Measurements from ENCODE around the gene RAPGEF1. TPM values are rescaled to one million over a fixed set of nuclear protein-coding genes. Genes with fewer than 3 reads are reported as not detected.
"Not testable (repeated sequence)": the region's sequence is repeated elsewhere in the genome, so short reads cannot be mapped to it uniquely, and the experiment has no call there.

The RAPGEF1 gene
- polyA plus RNA-seq, 3 donors: 37.4 to 41.3 (median 38.2) TPM

DNA sequence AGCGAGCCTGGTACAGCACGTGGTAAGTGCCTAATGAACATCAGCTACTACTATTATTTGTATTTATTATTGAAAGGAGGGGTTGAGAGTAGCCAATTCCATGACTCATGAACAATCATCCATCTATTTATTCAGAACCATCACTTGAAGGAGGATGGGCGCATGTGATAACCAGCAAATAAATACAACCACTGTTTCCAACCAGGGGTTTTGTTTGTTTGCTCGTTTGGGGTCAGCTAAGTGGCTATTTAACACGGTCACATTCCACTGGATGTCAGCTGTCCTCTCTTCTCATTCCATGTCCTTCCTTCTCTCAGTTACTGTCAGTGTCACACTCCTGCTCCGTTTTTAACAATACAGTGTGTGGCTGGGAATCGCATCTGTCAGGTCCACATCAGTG lies 8.6 kb downstream of the RAPGEF1 start:
- DNase-seq (ENCODE audit: low read depth in 3 of 3, low spot score in 2 of 3): no peak

DNA sequence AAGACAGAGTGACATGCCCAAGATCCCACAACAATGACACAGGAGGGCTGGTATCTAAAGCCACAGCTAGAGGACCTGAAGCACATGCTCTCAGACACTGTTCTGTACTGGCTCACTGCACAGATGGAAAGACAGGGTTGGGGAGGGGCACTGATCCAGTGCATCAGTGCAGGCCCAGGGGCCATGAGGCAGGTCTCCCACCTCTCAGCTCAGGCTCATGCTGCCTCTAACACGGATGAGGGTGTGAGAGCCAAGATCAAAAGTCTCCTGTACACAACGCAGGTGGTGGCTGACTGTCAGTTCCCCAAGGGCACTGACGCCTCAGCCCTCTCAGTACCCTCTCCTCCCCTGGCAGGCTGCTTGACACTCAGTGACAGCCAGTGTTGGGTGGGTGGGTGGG lies 10.9 kb downstream of the RAPGEF1 start:
- DNase-seq (ENCODE audit: low read depth in 3 of 3, low spot score in 2 of 3): no peak

DNA sequence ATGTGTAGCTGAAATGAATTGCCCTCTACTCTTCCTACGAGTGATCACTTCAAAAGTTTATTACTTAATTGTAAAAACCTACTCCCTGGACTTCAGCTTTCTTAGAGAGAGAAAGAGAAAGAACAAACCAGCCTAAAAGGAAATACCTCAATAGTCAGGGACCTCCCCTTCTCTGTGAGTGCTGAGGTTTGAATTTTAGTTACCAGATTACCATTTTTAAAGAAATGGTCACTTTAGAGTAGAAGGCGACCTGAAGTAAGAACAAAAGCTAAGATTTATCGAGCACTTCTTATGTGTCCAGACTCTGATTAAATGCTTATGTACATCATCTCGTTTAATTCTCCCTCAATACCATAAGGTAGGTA lies 11.3 kb downstream of the RAPGEF1 start:
- no peak for DNase-seq (ENCODE audit: low read depth in 3 of 3, low spot score in 2 of 3)

DNA sequence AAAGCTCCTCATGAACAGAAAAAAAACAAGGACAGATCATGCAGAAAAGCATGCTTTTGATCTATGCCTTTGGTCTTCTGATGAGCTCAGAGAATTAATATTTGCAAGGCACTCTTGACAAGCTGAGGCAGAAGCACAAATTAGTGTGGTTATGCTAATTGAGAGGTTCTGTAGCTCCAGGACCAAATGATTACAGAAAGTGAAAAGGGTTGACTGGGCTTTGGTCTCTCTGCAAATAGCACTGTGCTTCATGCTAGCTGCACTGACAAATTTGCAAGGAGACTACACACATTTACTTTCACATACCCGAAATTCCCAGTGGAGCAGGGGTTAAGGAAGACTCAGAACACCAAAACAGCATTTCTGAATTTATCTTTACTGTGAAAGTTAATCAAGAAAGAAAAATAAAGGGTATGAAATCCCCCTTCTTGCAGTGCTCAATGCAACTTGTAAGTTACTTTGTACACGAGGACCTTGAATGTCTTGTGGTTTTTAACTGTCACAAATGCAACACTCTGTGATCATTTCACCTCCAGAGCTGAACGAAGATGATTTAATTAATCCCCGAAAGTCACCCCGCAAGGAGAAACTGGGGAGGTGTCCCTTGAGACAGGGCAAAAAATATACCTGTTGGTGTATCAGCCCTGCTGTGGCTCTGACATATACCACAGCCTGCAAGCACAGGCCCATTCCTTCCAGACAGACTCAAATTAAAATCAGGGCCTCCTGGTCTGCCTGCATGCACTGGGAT lies 11.9 kb downstream of the RAPGEF1 start:
- DNase-seq (ENCODE audit: low read depth in 3 of 3, low spot score in 2 of 3): no peak

DNA sequence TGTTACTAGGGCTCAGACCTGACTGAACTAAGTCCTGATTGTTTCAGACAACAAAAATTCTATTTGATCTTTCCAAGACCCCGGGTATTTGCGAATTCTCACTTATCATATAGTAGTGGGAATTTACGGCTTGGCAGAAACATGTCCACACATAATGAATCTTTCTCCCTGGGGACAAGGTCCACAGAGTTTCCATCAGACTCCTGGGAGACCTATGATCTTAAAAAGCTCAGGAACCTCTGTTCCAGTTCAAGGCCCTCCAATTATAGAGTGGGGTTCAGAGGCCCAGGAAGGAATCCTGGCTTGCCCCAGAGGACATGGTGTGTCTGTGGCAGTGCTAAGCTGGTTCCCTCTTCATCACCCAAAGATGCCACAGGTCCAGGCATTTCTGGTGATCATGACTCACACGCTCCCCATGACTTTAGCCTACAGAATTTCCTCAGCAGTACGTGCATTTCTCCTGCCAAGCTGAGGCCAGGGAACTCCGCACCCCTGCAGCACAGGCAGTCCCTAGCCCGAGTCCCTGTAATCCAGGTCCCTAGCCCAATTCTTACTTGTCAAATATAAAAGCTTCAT lies 12.6 kb downstream of the RAPGEF1 start:
- DNase-seq (ENCODE audit: low read depth in 3 of 3, low spot score in 2 of 3): no peak

- no peak for DNase-seq (ENCODE audit: low read depth in 3 of 3, low spot score in 2 of 3)
Observed at GRCh38 chr9:131724683-131725082, 15.2 kb downstream of the RAPGEF1 start.

- DNase-seq (ENCODE audit: low read depth in 3 of 3, low spot score in 2 of 3): no peak
Observed at GRCh38 chr9:131723632-131724031, 16.2 kb downstream of the RAPGEF1 start.

DNA sequence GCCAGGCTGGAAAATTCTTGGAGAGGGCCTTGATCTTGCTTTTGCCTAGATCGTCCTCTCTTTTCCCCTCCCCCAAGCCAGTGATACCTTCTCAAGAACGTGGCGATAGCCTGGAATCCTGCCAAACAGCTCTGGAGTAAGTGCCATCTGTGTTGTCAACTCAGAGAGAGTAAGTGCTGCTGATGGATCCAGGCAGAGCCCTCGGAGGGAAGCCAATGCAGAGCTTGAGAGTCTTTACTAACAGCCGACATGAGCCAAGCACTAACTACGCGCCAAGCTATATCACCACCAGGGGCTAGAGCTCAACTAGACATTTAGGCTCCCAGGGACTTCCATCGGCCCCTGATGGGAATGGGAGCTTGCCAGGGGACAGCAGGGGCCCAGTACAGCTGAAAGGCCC lies 17.6 kb downstream of the RAPGEF1 start:
- DNase-seq (ENCODE audit: low read depth in 3 of 3, low spot score in 2 of 3): no peak

- DNase-seq (ENCODE audit: low read depth in 3 of 3, low spot score in 2 of 3): no peak
Observed at GRCh38 chr9:131721076-131721475, 18.8 kb downstream of the RAPGEF1 start.

- no peak for DNase-seq (ENCODE audit: low read depth in 3 of 3, low spot score in 2 of 3)
Observed at GRCh38 chr9:131720330-131720729, 19.5 kb downstream of the RAPGEF1 start.

DNA sequence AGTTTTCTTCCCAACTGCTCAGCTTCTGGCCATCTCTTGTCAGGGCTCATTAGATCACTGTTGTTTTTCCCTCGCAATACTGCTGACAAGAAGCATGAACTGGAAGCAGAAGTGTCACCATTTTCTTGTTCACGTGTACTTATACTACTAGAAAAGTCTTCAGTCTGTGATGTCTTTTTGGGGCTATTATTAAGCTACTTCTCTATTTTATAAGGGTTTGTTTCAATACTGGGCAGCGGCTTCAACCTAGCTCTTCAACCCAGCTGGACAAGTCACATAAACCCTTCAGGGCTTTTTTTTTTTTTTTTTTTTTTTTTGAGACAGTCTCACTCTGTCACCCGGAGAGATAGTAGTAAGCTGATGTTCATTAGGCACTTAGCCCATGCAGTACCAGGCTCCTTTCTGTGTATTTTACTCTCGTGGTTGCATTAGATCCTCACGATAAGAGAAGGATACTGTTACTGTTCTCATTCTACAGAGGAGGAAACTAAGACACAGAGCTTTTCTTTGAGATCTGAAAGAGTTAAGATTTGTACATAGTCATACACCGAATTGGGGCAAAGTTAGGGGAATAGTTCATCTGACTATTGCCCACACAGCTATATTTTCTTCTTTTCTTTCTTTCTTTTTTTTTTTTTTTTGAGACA lies 20.5 kb downstream of the RAPGEF1 start:
- DNase-seq (ENCODE audit: low read depth in 3 of 3, low spot score in 2 of 3): no peak

DNA sequence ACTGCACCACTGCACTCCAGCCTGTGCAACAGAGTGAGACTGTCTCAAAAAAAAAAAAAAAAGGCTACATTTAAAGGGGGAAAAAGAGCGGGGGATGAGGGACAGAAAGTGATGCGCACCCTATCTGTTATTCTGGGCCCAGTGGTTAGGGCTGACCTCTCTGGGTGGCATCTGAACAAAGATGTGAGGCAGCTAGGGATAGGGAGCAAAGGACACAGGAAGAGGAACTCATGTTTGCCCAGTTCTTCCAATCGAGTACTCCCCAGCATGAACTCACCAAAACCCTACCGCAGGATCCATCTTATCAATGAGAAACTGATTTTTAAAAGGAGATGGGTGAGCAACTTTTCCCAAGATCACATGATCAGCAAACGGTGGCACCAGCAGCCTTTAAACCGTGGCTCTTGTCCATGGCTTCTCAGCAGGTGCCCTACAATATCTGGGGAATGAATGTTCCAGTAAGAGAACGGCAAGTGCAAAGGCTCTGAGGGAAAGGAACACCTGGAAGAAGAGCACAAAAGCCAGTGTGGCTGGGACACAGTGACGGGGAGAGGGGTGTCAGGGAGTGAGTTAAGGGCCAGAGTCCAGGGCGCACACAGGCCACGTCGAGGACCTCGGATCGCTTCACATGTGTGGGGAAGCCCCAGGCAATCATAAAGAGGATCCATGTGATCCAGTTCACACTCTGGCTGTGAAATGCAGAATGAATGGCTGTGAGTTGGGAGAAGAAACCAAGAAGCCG lies 22.0 kb downstream of the RAPGEF1 start:
- DNase-seq (ENCODE audit: low read depth in 3 of 3, low spot score in 2 of 3): no peak

GRCh38 chr9:131715906-131716305 lies 24.0 kb downstream of the RAPGEF1 start:
- no peak for DNase-seq (ENCODE audit: low read depth in 3 of 3, low spot score in 2 of 3)

- no peak for DNase-seq (ENCODE audit: low read depth in 3 of 3, low spot score in 2 of 3)
Observed at GRCh38 chr9:131714821-131715220, 25.1 kb downstream of the RAPGEF1 start.

DNA sequence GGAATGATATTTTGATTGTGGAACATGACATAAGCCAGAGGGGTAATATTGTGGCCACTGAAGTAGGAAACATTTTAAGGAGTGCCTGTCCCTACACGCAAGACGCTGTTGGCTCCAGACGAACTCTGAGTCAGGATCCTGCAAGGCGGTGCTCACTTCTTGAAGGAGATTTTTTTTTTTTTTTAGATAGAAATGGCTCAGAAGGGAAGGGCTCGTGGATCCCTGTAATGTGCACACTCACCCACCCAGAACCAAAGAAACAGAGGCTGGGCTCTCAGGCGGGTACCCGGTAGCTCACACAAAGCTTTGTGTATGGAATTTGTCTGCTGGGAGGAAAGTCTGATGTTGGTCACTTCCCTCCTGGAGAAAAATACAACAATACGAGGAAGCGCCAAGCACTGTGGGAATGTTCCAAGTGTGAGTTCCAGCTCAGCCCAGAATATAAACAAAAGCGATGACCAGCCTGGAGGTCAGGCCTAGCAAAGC lies 25.7 kb downstream of the RAPGEF1 start:
- DNase-seq (ENCODE audit: low read depth in 3 of 3, low spot score in 2 of 3): no peak

- no peak for DNase-seq (ENCODE audit: low read depth in 3 of 3, low spot score in 2 of 3)
Observed at GRCh38 chr9:131713016-131713415, 26.9 kb downstream of the RAPGEF1 start.

GRCh38 chr9:131712151-131712716 lies 27.6 kb downstream of the RAPGEF1 start:
- no peak for DNase-seq (ENCODE audit: low read depth in 3 of 3, low spot score in 2 of 3)

DNA sequence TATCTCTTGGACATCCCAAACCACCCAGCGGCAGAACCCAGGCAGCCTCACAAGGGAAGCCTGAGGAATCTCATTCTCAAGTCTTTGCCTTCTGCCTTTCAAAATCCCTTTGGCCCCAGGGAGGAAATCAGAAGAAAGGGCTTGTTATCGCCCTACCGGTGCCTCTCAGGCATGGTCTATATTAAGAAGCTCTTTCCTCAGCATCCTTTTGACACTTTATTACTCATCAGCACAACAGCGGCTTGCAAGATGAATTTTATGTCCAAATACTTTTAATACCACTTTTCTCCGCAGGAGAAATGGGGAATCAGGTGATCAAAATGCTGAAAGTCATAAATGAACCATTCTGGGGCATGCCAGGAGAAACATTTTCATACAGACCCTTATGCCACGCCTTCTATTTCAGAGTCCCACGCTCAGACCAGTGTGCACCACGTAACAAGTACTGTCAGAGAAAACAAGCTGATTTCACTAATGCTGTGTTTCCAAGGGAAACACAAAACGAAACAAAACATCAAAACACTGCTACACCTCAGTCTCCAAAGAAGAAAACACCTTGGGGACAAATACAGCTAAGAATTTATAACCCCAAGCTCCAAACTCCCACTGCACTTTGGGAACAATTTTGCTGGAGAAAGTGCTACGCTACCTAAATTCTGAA lies 30.0 kb downstream of the RAPGEF1 start:
- no peak for DNase-seq (ENCODE audit: low read depth in 3 of 3, low spot score in 2 of 3)

DNA sequence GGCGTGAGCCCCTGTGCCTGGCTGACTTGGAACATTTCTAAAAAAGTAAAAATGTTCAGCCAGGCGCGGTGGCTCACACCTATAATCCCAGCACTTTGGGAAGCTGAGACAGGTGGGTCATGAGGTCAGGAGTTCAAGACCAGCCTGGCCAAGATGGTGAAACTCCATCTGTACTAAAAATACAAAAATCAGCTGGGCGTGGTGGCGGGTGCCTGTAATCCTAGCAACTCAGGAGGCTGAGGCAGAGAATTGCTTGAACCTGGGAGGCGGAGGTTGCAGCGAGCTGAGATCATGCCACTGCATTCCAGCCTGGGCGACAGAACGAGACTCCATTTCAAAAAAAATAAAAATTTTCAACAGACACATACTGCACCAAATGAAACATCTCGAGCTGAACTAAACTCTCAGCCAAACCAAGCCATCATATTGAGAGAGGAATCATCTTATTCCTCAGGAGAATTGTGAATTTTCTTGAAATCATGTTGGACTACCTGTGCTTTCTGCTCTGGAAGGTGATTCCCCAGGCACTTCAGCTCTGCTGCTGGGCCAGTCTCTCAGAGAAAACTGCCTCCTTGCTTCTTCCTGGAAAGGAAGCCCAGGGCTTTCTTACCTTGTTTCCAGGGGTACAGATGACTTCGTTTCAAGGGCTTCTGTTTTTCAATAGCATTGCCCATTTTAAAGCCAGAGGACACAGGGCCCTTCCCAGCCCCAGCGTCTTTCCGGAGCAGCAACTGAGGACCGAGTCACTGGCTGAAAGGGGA lies 30.7 kb downstream of the RAPGEF1 start:
- not testable (repeated sequence) for DNase-seq (ENCODE audit: low read depth in 3 of 3, low spot score in 2 of 3)
